Mesendoderm (in vitro differentiated cells): ENCODE measurements around the gene SLC25A15.

Source experiments
- DNase-seq: peaks from one replicate; pipeline ENCODE4 v3.0.0; 2013
- H2AK5ac ChIP-seq: 2 replicates; pipeline ENCODE4 v1.6.1; 2013; ENCODE audit warnings: low read length, inconsistent platforms
- H2BK120ac ChIP-seq: 2 replicates; pipeline ENCODE4 v1.6.1; 2013; ENCODE audit warnings: low read depth, mild to moderate bottlenecking, low read length, moderate library complexity, mixed read lengths
- H2BK15ac ChIP-seq: replicated peaks from 2 replicates; pipeline ENCODE4 v1.6.1; 2013; ENCODE audit warnings: low read depth, mild to moderate bottlenecking, moderate library complexity
- H2BK5ac ChIP-seq: 2 replicates; pipeline ENCODE4 v1.6.1; 2013; ENCODE audit warnings: low read length, inconsistent platforms
- H3K18ac ChIP-seq: 2 replicates; pipeline ENCODE4 v1.6.1; 2013; ENCODE audit warnings: mild to moderate bottlenecking, low read length, mixed read lengths
- H3K23ac ChIP-seq: one replicate; pipeline ENCODE4 v1.6.1; 2013; ENCODE audit warnings: low read length
- H3K27ac ChIP-seq: 2 replicates; pipeline ENCODE4 v1.5.1; 2013; ENCODE audit warnings: low read depth, mild to moderate bottlenecking, inconsistent platforms, low read length, moderate library complexity
- H3K27me3 ChIP-seq: 2 replicates; pipeline ENCODE4 v1.6.1; 2013; ENCODE audit warnings: low read length, control low read depth, mild to moderate bottlenecking, inconsistent platforms; ENCODE audit not compliant: insufficient read depth, poor library complexity
- H3K36me3 ChIP-seq: 2 replicates; pipeline ENCODE4 v1.6.1; 2013; ENCODE audit warnings: low read length, inconsistent platforms; ENCODE audit not compliant: control insufficient read depth, insufficient read depth
- H3K4ac ChIP-seq: one replicate; pipeline ENCODE4 v1.6.1; 2013; ENCODE audit warnings: low read depth, mild to moderate bottlenecking, low read length, moderate library complexity
- H3K4me1 ChIP-seq: 2 replicates; pipeline ENCODE4 v1.6.1; 2013; ENCODE audit warnings: low read depth, low read length, inconsistent platforms; ENCODE audit not compliant: control insufficient read depth
- H3K4me2 ChIP-seq: 2 replicates; pipeline ENCODE4 v1.6.1; 2013; ENCODE audit warnings: low read length
- H3K4me3 ChIP-seq: 2 replicates; pipeline ENCODE4 v1.5.1; 2013; ENCODE audit warnings: mild to moderate bottlenecking, low read length
- H3K56ac ChIP-seq: one replicate; pipeline ENCODE4 v1.6.1; 2013; ENCODE audit warnings: low read length
- H3K79me1 ChIP-seq: 2 replicates; pipeline ENCODE4 v1.6.1; 2013; ENCODE audit warnings: low read length, inconsistent platforms
- H3K79me2 ChIP-seq: 2 replicates; pipeline ENCODE4 v1.6.1; 2013; ENCODE audit warnings: mild to moderate bottlenecking, low read length; ENCODE audit not compliant: control insufficient read depth, insufficient read depth
- H3K9ac ChIP-seq: 2 replicates; pipeline ENCODE4 v1.6.1; 2013; ENCODE audit warnings: low read length, inconsistent platforms
- H4K5ac ChIP-seq: one replicate; pipeline ENCODE4 v1.6.1; 2013; ENCODE audit warnings: low read length
- H4K8ac ChIP-seq: one replicate; pipeline ENCODE4 v1.6.1; 2013; ENCODE audit warnings: low read depth, mild to moderate bottlenecking, control low read depth, low read length, moderate library complexity
- WGBS: extraction: QIAGEN DNeasy Blood & Tissue Kit; methylation state at CpG from one replicate; pipeline ENCODE4 v1.1.7; 2013; ENCODE audit warnings: low lambda C conversion rate, missing lambda C conversion rate; ENCODE audit not compliant: insufficient coverage; ENCODE audit errors: extremely low coverage; 5-methylcytosine and 5-hydroxymethylcytosine counted together

Gene SLC25A15

GRCh38 chr13:40799508-40799907 lies 10.1 kb downstream of the SLC25A15 start:
- WGBS = no CpG with 5 or more reads among the region's 4 CpGs
- H3K36me3 ChIP-seq = peaks cover 15% of the 10 kb centered on the region
- H3K18ac ChIP-seq = no peak overlapping the region

GRCh38 chr13:40800559-40800958 lies 11.1 kb downstream of the SLC25A15 start:
- WGBS = no CpG with 5 or more reads among the region's 5 CpGs
- Histone ChIP-seq H2AK5ac (no peak overlapping the region), H3K4me2 (no peak overlapping the region), H2BK15ac (no peak overlapping the region), H3K4ac (no peak overlapping the region), H3K27me3 (no peaks in the 10 kb centered on the region), H3K56ac (no peak overlapping the region), H3K79me1 (peaks cover under 1% of the 10 kb centered on the region), H3K18ac (no peak overlapping the region), H4K5ac (no peak overlapping the region), H3K27ac (no peak overlapping the region), H4K8ac (no peak overlapping the region), H3K36me3 (peaks cover 15% of the 10 kb centered on the region), H3K79me2 (no peaks in the 10 kb centered on the region), H3K23ac (no peak overlapping the region), H2BK5ac (no peak overlapping the region), H3K4me3 (no peak overlapping the region), H3K9ac (no peak overlapping the region), H3K4me1 (no peaks in the 10 kb centered on the region), H2BK120ac (no peak overlapping the region)
- DNase-seq = no peak

More at GRCh38 chr13:40799508-40799907, 10.1 kb downstream of the SLC25A15 start:
- H3K4me2 ChIP-seq = no peak overlapping the region
- H3K56ac ChIP-seq = no peak overlapping the region
- no peak overlapping the region for H3K9ac ChIP-seq
- H2BK5ac ChIP-seq = no peak overlapping the region
- no peaks in the 10 kb centered on the region for H3K4me1 ChIP-seq
- no peak overlapping the region for H2BK120ac ChIP-seq
- no peak for DNase-seq
- no peaks in the 10 kb centered on the region for H3K27me3 ChIP-seq
- H3K23ac ChIP-seq = no peak overlapping the region
- no peak overlapping the region for H2AK5ac ChIP-seq
- no peak overlapping the region for H4K8ac ChIP-seq
- H3K27ac ChIP-seq = no peak overlapping the region
- no peak overlapping the region for H3K4ac ChIP-seq
- no peak overlapping the region for H4K5ac ChIP-seq
- no peak overlapping the region for H2BK15ac ChIP-seq
- no peaks in the 10 kb centered on the region for H3K79me2 ChIP-seq
- peaks cover 3% of the 10 kb centered on the region for H3K79me1 ChIP-seq
- no peak overlapping the region for H3K4me3 ChIP-seq

DNA sequence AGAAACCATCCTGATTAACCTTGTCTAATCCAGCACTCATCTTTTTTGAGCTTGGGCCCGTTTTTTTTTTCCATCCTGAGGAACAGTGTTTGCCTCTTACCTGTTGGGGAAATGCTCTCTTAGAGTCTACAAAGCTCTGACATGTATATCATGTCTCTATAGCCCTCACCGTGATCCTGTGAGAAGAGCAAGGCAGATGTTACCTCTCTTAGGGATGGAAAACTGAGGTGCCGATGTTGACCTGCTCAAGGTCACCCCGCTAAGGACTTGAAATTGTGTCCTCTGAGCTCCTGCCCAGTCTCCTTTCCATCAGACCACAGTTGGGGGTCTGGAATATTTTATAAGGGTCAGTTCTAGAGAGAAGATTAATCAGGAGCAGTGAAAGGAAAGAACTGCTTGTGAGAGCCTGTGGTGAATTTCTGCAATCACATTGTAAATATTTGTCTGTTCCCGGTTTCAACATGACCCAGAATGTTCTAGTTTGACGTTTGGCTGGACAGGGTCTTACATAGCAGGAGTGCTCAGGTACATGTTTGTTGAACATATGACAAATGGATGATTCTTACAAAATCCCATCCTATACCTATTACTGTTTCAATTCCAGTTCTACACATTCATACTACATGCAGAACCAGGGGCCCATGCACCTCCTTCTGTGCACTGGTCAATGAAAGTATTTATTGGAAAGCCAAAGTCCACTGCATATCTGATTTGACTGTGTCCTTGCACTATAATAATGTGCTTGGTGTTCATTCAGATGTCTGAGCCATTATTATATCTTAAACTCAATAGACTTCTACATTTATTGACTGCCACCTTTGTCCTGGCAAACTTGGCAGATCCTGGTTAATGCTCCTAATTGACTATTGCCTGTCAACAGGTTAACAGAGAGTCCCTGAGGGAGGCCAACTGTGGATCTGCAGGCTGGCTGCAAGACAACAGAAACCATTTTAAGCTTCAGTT lies 12.1 kb downstream of the SLC25A15 start:
- Histone ChIP-seq H3K27ac (no peak overlapping the region), H3K4me1 (no peaks in the 10 kb centered on the region), H3K36me3 (peaks cover 15% of the 10 kb centered on the region)

GRCh38 chr13:40803316-40803715 lies 13.9 kb downstream of the SLC25A15 start:
- Histone ChIP-seq H3K79me1 (no peaks in the 10 kb centered on the region), H3K79me2 (no peaks in the 10 kb centered on the region), H3K27ac (no peak overlapping the region), H3K4me1 (no peaks in the 10 kb centered on the region), H3K56ac (no peak overlapping the region), H4K5ac (no peak overlapping the region), H3K36me3 (peaks cover 15% of the 10 kb centered on the region), H3K27me3 (no peaks in the 10 kb centered on the region), H4K8ac (no peak overlapping the region), H2BK120ac (no peak overlapping the region), H2BK15ac (no peak overlapping the region), H2AK5ac (no peak overlapping the region), H3K9ac (no peak overlapping the region), H3K4me3 (no peak overlapping the region), H3K4ac (no peak overlapping the region), H3K18ac (no peak overlapping the region), H2BK5ac (no peak overlapping the region), H3K23ac (no peak overlapping the region), H3K4me2 (no peak overlapping the region)
- no CpG with 5 or more reads among the region's 5 CpGs for WGBS
- no peak for DNase-seq

More for the DNA sequence above, 12.1 kb downstream of the SLC25A15 start:
- Histone ChIP-seq H3K79me2 (no peaks in the 10 kb centered on the region), H2AK5ac (no peak overlapping the region), H2BK120ac (no peak overlapping the region), H2BK15ac (no peak overlapping the region), H3K18ac (no peak overlapping the region), H3K4me2 (no peak overlapping the region), H3K27me3 (no peaks in the 10 kb centered on the region), H3K23ac (no peak overlapping the region), H4K5ac (no peak overlapping the region), H3K79me1 (no peaks in the 10 kb centered on the region), H3K56ac (no peak overlapping the region), H2BK5ac (no peak overlapping the region), H3K4me3 (no peak overlapping the region), H3K9ac (no peak overlapping the region), H4K8ac (no peak overlapping the region), H3K4ac (no peak overlapping the region)
- no CpG with 5 or more reads among the region's 6 CpGs for WGBS
- DNase-seq = no peak

DNA sequence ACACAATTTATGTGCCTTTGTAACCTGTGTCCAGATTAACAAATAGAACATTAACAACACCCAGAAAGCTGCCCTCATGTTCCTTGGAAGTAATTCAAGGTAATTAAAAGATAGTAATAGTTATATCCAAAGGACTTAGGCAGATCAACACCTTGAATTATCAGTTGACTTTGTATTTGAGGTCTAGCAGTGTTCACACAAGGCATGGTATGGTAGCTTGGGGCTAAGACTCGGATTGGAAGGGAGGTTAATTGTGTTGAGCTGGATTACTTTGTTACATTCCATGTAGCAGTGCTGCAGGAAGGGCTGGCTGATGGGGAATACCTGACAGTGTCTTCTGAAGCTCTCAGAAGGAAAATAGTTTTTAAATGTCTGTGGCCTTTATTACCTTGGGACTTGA lies 16.8 kb downstream of the SLC25A15 start:
- H2BK5ac ChIP-seq = no peak overlapping the region
- no peaks in the 10 kb centered on the region for H3K4me1 ChIP-seq
- no peak overlapping the region for H3K4me3 ChIP-seq
- H3K4ac ChIP-seq = no peak overlapping the region
- peaks cover 6% of the 10 kb centered on the region for H3K36me3 ChIP-seq
- no peaks in the 10 kb centered on the region for H3K79me1 ChIP-seq
- no CpG with 5 or more reads among the region's 1 CpG for WGBS
- H3K79me2 ChIP-seq = no peaks in the 10 kb centered on the region
- H2AK5ac ChIP-seq = no peak overlapping the region
- no peak overlapping the region for H4K8ac ChIP-seq
- no peak for DNase-seq
- H3K9ac ChIP-seq = no peak overlapping the region
- no peak overlapping the region for H3K23ac ChIP-seq
- no peak overlapping the region for H3K27ac ChIP-seq
- H3K4me2 ChIP-seq = no peak overlapping the region
- H3K18ac ChIP-seq = no peak overlapping the region
- no peak overlapping the region for H2BK120ac ChIP-seq
- H4K5ac ChIP-seq = no peak overlapping the region
- H3K56ac ChIP-seq = no peak overlapping the region
- no peak overlapping the region for H2BK15ac ChIP-seq
- H3K27me3 ChIP-seq = no peaks in the 10 kb centered on the region
